T47D (cell line): ENCODE data around the gene AKAP12.
A peak's percentile ranks its signal among the peaks of the same experiment; 100 is the strongest.

Experiments
- DNase-seq, 2 experiments: peaks; one replicate each; pipeline versions ENCODE4 v3.0.0 to v3.0.0-alpha.2; 2011 to 2012; ENCODE audit warnings: low read depth in 1 of 2, low spot score in 1 of 2
- JUND ChIP-seq: IDR thresholded peaks from 2 replicates; pipeline ENCODE4 v1.6.1; 2012; ENCODE audit warnings: low read depth
- in situ Hi-C: cut with HindIII; loops from 2 replicates; pipeline ENCODE4 v1.10.0; 2016; ENCODE audit warnings: low sequenced_read_pairs, low pct_unique_long_range_greater_than_20kb

AKAP12 gene

DNA sequence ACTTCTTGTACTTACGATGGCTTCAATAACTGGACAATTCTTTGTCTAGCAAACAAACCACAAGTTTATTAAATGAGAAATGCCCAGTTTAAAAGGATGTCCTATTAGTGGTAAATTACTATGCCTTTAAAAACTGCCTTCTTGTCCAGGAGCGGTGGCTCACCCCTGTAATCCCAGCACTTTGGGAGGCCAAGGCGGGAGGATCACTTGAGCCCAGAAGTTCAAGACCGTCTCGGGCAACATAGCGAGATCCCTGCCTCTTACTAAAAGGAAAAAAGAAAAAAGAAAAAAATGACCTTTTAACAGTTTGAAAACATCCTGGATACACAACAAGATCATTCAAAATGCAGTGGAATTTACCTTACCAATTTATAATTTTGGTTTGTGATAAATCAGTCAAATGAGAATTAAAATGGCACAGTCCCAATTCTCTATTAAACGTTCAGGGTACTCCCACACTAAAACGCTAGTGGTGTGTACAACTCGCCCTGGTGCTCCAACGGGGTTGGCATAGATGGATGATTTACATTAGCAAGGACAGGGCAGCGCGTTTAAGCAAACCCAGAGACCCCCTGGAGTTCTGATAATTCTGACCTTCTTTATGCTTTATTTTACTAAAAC lies 149.3 kb downstream of the AKAP12 start:
- in situ Hi-C loops: no loop called here
- TF ChIP-seq JUND: no peak
- no peak for DNase-seq

DNA sequence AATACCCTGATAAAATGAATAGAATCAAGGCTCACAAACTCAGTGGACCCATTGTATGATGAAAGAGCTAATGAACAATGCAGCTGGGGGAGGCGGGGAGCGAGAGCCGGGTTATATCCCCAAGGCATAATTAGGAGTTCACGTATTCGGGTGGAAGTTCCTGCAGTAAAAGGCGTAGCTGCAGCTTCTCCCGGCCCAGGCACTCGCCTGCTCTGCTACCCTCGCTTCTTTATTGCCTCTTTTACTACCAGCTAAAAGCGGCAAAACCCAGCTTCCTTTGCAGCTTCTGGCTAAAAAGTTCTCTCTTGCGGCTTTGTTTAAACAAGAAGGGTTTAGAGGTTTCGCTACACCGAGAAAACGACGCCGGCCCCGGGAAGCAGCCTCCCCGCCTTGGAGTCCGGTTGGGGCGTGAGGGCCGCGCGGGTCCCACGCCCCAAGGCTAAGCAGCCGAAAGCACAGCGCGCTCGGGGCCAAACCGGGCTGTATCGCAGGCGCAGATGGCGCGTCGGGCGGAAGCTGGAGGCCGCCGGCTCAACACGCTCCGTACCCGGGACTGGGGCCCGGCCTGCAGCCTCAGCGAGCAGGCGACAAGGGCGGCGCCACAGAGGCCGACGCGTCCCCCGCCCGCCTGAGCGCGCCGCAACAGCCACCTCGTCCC lies 150.0 kb downstream of the AKAP12 start:
- no peak for TF ChIP-seq JUND
- DNase-seq: peak; percentile 45 to 73
- in situ Hi-C loops: no loop called here

DNA sequence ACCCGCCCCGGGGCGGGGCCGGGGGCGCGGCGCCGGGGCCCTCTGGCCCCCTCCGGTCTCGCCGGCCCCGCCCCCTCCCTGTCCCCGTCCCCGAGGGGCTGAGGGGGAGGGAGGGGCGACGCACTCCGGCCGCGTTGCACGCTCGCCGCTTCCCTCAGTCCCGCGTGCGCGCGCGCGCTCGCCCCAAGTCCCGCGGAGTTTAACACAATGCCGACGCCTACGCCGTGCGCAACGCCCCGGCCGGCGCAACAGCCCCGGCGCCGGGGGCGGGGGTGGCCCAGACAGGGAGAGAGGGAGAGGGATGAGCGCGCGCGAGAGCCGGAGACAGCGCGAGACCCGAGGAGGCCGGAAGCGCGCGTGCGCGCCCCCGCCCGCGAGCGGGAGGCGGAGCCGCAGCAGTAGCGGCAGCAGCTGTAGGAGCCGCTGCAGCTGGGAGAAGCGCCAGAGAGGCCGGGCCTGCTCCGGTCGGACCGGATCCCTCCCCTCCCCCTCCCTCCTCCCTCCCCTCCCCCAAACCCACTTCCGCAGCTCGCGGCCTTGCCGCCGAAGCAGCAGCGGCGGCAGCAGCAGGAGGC lies 150.6 kb downstream of the AKAP12 start:
- peak; percentile 82 to 99 for DNase-seq
- no peak for TF ChIP-seq JUND
- in situ Hi-C loops: no loop called here

DNA sequence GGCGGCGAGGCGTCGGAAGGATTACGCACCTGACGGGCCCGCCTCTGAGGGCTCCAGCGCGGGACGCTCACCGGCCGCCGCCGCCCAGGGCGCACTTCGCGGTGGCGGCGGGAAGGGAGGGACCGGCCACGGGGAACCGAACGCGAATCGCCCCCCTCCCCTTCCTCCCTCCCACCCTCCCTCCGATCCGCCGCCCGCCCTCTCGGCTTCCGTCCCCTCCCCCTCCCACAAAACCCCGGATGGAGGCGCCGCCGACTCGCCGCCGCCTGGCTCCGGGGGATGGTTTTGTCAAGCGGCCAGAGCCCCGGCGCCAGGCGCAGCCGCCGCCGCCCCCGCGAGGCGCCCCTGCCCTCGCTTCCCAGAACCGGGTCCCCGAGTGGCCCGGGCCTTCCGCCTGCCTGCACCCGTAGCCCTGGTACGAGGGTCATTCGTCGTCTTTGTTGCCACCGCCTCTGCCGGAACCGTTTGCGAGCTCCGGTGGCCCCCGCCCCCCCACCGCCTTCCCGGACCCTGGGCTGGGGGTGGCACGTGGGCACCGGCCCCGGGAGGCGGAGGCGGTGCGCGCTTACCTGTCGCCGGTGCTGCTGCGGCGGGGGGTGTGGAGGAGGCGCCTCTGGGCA lies 151.2 kb downstream of the AKAP12 start:
- no peak for DNase-seq
- no peak for TF ChIP-seq JUND
- in situ Hi-C loops: no loop called here

DNA sequence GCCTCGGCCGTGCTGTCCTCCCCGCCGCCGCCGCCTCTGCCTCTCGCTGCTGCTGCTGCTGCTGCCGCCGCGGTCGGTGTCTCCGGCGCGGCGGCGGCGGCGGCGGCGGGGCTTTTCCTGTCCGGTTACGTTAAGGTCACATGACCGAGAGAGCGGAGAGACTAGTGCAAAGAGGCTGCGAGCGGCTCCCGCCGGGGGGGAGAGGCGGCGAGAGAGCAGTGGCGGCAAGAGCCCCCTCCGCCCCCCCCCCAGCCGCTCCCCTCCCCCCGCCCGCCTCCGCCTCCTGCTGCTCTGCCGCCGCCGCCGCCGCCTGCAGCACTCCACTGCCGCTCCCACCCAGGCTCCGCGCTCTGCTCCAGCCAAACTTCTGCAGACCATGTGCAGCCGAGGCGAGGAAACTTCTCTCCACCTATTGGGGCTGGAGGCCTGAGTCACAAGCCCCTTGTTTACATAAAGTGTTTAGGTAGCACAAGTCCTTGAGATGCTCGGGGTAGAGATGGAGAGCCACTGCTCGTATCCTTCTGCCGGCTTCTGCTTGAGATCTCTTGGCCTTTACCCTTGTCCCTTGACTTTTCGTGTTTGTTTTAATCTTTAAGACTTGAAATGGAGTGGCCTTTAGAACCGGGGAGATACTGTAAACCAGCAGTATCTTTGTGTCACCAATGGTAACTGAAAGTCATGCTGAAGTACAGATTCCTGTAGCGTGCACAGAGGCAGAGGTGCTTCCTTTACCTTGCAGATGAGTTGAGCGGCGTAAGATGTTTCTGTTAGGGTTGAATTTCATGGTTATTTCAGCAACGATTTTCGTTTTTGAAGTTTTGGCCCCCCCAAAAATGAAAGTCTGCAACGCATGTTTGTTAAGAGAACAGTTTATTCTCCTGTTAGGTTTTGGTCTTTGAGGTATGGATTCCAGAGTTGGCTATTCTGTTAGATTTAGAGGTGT lies 152.0 kb downstream of the AKAP12 start, which contains the start of gene ZBTB2:
Gene ZBTB2 (minus strand): TSS at position 89 of the 943 bp plus-strand sequence. CDS start 17,922 bp downstream, outside the sequence.
- in situ Hi-C loops: no loop called here
- TF ChIP-seq JUND: no peak
- peak in 1 of 2 experiments; percentile 63 for DNase-seq

DNA sequence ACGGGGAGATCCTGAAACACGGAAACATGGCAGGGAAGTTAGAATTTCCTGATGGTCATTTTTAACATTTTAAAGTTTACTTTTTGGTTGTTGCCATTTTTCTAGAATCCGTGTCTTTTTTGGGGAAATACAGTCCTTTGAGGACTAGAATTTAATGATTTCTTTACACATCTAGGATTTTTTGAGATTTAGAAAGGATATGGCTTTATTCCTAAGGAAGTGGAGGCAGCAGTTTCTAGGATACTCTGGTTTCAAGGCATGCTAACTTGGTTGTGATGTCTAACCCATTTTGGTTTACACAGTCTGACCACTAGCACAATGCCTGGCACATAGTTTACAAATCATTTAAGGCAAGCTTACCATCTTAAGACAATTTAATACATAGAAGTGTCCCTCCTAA lies 152.7 kb downstream of the AKAP12 start:
- TF ChIP-seq JUND: no peak
- DNase-seq: no peak
- in situ Hi-C loops: no loop called here

DNA sequence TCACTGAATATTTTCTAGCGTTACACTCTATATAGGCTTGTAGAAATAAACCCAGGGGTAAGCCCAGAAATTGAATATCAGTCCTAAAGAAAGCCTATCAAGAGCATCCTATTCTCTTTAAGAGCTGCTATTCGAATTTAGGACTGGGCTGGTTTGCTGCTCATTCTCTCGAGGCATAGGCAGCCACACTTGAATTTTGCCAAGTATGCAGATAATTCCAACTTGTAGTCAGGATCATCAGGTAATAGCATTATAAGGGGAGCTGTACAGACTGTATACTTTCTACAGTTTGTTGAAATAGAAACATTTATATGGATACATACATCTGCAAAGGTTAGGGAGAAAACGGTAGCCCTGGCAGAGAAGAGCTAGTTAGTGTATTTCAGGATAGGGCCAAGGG lies 153.6 kb downstream of the AKAP12 start:
- in situ Hi-C loops: no loop called here
- DNase-seq: no peak
- TF ChIP-seq JUND: no peak

DNA sequence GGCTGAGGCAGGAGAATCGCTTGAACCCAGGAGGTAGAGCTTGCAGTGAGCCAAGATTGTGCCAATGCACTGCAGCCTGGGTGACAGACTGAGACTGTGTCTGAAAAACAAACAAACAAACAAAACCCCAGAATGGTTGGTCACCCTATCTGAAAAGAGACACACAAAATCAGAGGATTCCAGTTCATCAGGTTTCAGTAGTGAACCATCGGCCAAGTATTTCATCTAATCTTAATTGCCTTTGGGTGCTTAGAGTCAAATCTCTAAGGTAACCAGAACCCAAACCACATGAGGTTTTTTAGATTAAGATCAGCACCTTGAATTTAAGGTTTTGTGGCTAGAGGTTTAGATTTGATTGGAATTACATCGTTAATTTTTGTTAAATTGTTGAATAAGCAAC lies 159.9 kb downstream of the AKAP12 start:
- in situ Hi-C loops: no loop called here
- peak in 1 of 2 experiments; percentile 54 for DNase-seq
- TF ChIP-seq JUND: no peak

DNA sequence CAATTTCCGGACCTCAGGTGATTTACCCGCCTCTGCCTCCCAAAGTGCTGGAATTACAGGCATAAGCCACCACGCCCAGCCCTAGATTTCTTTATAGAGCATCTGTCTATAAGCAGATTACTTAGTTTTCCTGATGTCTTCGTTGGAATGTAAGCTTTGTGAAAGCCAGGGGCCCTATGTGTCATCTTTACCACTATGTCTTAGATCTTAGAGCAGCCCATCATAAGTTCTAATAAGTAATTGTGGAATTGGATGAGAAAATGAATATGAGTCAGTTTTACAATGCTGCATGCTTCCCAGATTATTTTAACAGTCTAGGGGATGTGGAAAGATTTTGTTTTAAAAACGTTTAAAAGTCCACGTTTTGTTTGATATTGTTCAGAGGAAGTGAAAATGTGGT lies 160.7 kb downstream of the AKAP12 start:
- no peak for TF ChIP-seq JUND
- in situ Hi-C loops: no loop called here
- no peak for DNase-seq

DNA sequence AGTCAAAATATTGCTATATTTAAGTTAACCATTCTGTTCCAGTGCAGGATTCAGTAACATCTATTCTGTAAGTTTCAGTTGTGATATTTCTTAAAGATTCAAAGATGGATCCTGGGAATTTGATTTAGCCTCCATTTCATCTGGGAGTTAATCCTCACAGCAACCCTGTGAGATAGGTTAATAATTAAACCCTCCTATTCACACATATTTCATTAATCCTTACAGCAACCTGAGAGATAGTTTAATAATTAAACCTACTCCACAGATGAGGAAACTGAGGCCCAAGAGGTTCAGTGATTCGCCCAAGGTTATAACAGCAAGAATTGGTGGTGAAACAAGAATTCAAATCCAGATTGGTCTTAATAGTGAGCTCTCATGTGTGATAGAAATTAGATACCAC lies 162.5 kb downstream of the AKAP12 start:
- no peak for TF ChIP-seq JUND
- DNase-seq: no peak
- in situ Hi-C loops: no loop called here

DNA sequence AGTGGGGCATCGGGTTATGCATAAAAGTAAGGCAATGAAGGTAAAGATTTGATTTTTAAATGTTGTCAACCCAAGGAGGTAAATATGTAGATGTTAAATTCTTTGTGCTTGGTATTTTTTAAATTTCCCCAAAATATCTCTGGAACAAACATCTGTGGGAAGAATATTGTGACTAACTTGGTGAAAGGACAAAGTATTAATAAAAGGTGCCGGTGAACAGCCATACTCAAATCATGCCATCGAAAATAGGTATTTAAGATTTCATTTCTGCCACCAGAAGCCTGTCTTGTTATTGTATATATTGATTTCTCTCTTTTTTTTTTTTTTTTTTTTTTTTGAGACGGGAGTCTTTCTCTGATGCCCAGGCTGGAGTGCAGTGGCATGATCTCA lies 164.1 kb downstream of the AKAP12 start:
- DNase-seq: no peak
- in situ Hi-C loops: no loop called here
- no peak for TF ChIP-seq JUND
